Measurements from ENCODE around the gene RMND1. TPM values are rescaled to one million over a fixed set of nuclear protein-coding genes. Genes with fewer than 3 reads are reported as not detected.
A peak's percentile ranks its signal among the peaks of the same experiment; 100 is the strongest.
"Not testable (repeated sequence)": the region's sequence is repeated elsewhere in the genome, so short reads cannot be mapped to it uniquely, and the experiment has no call there.

RMND1 gene
- total RNA-seq (2014; rRNA removed) = 24.1 and 27.7 TPM in 2 replicates
- 18.1 TPM for polyA plus RNA-seq (2012)

- peak; percentile 100 for DNase-seq (ENCODE audit: low read depth)
Measured at GRCh38 chr6:151451950-151452749, at the start of gene RMND1. RMND1 (minus strand) TSS chr6:151452126; CDS start chr6:151445811, 6,315 bp downstream.

DNA sequence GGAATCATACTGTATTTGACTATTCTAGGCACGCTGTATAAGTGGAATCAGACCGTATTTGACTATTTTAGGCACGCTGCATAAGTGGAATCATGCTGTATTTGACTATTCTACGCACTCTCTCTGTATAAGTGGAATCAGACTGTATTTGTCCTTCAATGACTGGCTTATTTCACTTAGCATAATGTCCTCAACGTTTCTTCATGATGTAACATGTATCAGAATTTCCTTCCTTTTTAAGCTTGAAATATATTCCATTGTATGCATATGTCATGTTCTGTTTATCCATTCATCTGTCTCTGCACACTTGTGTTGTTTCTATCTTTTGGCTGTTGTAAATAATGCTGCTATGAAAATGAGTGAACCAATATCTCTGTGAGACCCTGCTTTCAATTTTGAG, 47.6 kb upstream of the RMND1 start:
- DNase-seq (ENCODE audit: low read depth) = no peak

- no peak for DNase-seq (ENCODE audit: low read depth)
Measured at GRCh38 chr6:151498327-151498726, 46.4 kb upstream of the RMND1 start.

DNA sequence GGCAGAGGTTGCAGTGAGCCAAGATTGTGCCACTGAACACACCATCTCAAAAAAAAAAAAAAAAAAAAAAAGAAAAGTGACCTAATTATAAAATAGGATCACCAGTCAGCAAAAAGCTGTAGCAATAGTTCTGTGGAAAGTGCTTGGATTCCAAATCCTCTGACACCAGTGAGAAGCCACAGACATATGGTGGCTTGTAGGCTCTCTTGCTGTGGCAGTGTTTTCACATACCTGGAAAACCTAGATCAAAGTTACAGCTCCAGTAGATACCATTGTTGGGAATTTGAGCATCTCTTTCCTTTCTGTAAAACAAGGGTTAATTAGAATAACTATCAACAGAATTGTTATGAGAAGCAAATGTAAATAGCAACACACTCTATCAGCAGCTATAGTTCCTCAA, 46.0 kb upstream of the RMND1 start:
- DNase-seq (ENCODE audit: low read depth) = no peak

GRCh38 chr6:151495380-151495779, 43.5 kb upstream of the RMND1 start:
- DNase-seq (ENCODE audit: low read depth) = no peak

GRCh38 chr6:151494936-151495320, 43.0 kb upstream of the RMND1 start:
- DNase-seq (ENCODE audit: low read depth) = no peak

GRCh38 chr6:151494235-151494935, 42.5 kb upstream of the RMND1 start:
- peak; percentile 39 for DNase-seq (ENCODE audit: low read depth)

- DNase-seq (ENCODE audit: low read depth) = peak; percentile 19
Measured at GRCh38 chr6:151493804-151494234, 41.9 kb upstream of the RMND1 start, which contains the start of gene CCDC170. CCDC170 (plus strand) TSS chr6:151494017; CDS start chr6:151494129, 112 bp downstream.

- DNase-seq (ENCODE audit: low read depth) = no peak
Measured at GRCh38 chr6:151493161-151493803, 41.4 kb upstream of the RMND1 start.

GRCh38 chr6:151490996-151491395, 39.1 kb upstream of the RMND1 start:
- no peak for DNase-seq (ENCODE audit: low read depth)

DNA sequence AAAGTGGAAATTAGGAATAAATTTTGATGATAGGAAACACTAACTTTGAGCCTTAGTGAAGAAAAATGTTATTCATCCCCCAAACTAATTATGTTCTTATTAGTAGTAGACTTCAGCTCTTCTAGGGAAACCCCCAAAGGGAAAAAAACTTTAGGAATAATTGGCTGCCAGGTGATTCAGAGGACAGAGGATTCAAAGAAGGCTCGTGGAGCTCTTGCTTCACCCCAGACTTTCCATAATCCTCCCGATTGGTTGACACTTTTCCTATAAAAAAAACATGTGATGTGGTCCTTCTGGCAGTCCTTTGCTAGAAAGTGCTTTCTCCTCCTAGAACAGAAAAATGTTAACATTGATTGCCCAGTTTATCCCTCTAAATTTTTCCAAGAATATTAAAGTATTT, 36.3 kb upstream of the RMND1 start:
- DNase-seq (ENCODE audit: low read depth) = no peak

- no peak for DNase-seq (ENCODE audit: low read depth)
Measured at GRCh38 chr6:151483994-151484393, 32.1 kb upstream of the RMND1 start.

GRCh38 chr6:151482290-151482689, 30.4 kb upstream of the RMND1 start:
- no peak for DNase-seq (ENCODE audit: low read depth)

- no peak for DNase-seq (ENCODE audit: low read depth)
Measured at GRCh38 chr6:151481786-151482185, 29.9 kb upstream of the RMND1 start.

DNA sequence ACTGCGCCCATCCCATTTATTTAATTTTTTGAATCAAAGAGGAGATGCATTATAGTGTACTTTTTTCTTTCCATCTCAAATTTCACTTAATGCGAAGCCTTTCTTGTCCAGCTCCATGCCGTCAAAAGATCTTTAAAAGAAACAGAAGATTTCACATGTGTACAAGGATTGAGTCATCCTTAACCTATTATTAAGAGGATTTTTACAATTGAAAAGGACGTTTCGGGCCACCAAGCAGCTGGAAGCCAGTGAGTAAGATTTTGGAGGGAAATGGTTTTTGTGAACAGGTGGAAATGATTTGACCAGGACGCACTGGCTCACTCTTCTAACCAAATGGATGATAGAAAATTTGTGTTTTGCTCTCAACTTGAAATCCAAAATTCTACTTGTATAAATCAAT, 26.7 kb upstream of the RMND1 start:
- no peak for DNase-seq (ENCODE audit: low read depth)

DNA sequence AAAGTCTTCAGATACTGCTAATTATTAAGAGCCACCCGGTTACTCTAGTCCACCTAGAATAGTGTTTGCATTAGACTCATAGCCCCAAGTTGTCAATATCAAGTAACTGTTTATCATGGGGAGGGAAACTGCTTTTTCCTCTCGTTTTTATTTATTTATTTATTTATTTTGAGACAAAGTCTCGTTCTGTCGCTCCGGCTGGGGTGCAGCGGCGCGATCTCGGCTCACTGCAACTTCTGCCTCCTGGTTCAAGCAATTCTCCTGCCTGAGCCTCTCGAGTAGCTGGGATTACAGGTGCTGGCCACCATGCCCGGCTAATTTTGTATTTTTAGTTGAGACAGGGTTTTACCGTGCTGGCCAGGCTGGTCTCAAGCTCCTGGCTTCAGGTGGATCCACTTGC, 25.8 kb upstream of the RMND1 start:
- no peak for DNase-seq (ENCODE audit: low read depth)

GRCh38 chr6:151475653-151476523, 24.0 kb upstream of the RMND1 start:
- peak; percentile 57 for DNase-seq (ENCODE audit: low read depth)

DNA sequence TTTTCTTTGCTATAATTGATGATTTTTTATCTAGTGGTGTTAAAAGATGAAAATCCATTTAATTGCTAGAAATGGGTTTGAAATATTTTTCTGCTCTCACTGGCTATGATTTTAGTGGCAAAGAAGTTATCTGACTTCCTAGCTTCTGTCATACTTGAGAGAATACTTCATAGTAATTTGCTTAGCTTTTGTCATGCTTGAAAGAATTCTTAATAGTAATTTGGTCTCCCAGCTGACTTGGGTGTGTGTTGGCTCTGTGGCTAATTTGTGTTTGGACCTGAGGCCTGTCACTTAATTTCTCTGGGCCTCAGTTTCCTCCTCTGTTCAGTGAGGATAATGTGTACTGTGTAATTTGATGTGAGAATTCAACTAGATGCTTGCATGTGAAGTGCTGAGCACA, 12.8 kb upstream of the RMND1 start:
- no peak for DNase-seq (ENCODE audit: low read depth)

GRCh38 chr6:151461673-151462072, 9.7 kb upstream of the RMND1 start:
- DNase-seq (ENCODE audit: low read depth) = no peak

DNA sequence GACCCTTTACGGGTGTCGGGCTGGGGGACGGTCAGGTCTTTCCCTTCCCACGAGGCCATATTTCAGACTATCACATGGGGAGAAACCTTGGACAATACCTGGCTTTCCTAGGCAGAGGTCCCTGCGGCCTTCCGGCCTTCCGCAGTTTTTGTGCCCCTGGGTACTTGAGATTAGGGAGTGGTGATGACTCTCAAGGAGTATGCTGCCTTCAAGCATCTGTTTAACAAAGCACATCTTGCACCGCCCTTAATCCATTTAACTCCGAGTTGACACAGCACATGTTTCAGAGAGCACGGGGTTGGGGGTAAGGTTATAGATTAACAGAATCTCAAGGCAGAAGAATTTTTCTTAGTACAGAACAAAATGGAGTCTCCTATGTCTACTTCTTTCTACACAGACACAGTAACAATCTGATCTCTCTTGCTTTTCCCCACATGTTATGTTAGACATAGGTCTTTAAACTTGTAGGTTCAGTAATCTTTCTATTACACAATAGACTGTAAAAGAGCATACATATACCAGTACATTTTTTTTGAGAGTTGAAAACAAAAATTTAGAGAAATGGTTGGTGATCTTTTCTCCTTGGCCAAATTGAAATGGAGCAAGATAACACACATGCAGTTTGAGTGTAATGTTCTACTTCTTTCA, 3.9 kb upstream of the RMND1 start:
- not testable (repeated sequence) for DNase-seq (ENCODE audit: low read depth)

Data from LHCN-M2 (cell line).